Dedifferentiated amniotic fluid mesenchymal stem cell (primary cell): ENCODE data around the gene DCST1.

Experiments used
- DNase-seq: peaks from one replicate; pipeline ENCODE4 v3.0.0-alpha.2; 2016; ENCODE audit errors: extremely low spot score

Gene DCST1

GRCh38 chr1:155000726-155001424 lies 32.7 kb upstream of the DCST1 start:
- peak; percentile 70 for DNase-seq

- no peak for DNase-seq
Observed at GRCh38 chr1:155001425-155001674, 32.3 kb upstream of the DCST1 start.

- peak; percentile 99 for DNase-seq
Observed at GRCh38 chr1:155001675-155002463, 31.8 kb upstream of the DCST1 start.

- DNase-seq = no peak
Observed at GRCh38 chr1:155002464-155003226, 31.0 kb upstream of the DCST1 start, which contains the start of gene ZBTB7B. TSS of gene ZBTB7B (plus strand) at chr1:155002802. CDS start at chr1:155014661, 11,859 bp downstream.

- DNase-seq = no peak
Observed at GRCh38 chr1:155003227-155003765, 30.3 kb upstream of the DCST1 start.

GRCh38 chr1:155003766-155004351 lies 29.8 kb upstream of the DCST1 start:
- no peak for DNase-seq

- no peak for DNase-seq
Observed at GRCh38 chr1:155004352-155005075, 29.1 kb upstream of the DCST1 start.

- DNase-seq = no peak
Observed at GRCh38 chr1:155005076-155006011, 28.3 kb upstream of the DCST1 start.

- no peak for DNase-seq
Observed at GRCh38 chr1:155006601-155007101, 27.0 kb upstream of the DCST1 start.

- DNase-seq = no peak
Observed at GRCh38 chr1:155007251-155007828, 26.3 kb upstream of the DCST1 start.

GRCh38 chr1:155008015-155008941 lies 25.3 kb upstream of the DCST1 start:
- DNase-seq = no peak

- no peak for DNase-seq
Observed at GRCh38 chr1:155009221-155009711, 24.4 kb upstream of the DCST1 start.

GRCh38 chr1:155009742-155010141 lies 23.9 kb upstream of the DCST1 start:
- DNase-seq = no peak

GRCh38 chr1:155010211-155010918 lies 23.3 kb upstream of the DCST1 start:
- DNase-seq = no peak

GRCh38 chr1:155011004-155011416 lies 22.6 kb upstream of the DCST1 start:
- no peak for DNase-seq

GRCh38 chr1:155011437-155012025 lies 22.1 kb upstream of the DCST1 start:
- DNase-seq = no peak

- DNase-seq = no peak
Observed at GRCh38 chr1:155012026-155012546, 21.5 kb upstream of the DCST1 start.
